Heart left ventricle (tissue), 13 donors: ENCODE measurements around the gene SIM2.

Experiments used
- POLR2A ChIP-seq, 2 donors: fragments of 450-650 bp; IDR thresholded peaks; one replicate each; pipeline ENCODE4 v1.6.1; 2017; ENCODE audit warnings: antibody characterized with exemption in 2 of 2, mild to moderate bottlenecking in 2 of 2, moderate library complexity in 2 of 2
- TF ChIP-seq, protein P1 (sequence below), 12 donors: fragments of 200-600 bp; sonication (generic) in 4 of 12; IDR thresholded peaks; one replicate each; pipeline versions ENCODE4 v1.5.0 to v1.8.0; 2018 to 2022; ENCODE audit warnings: antibody characterized with exemption in 12 of 12, mild to moderate bottlenecking in 5 of 12
- donor health status: ischemic (EF 13 %, LVEDD 7.1; RV severe dilation, severe dysfunction).
- donor health status: DM: no; HTN: yes; CAD: no.
- donor health status: DM: no; HTN: no; CAD: no.
- donor health status: ischemic (EF 25% LVEDD 6.9; RV normal size, moderate dysfunction).
- donor health status: ischemic (EF 25% LVEDD 5.7; RV mildly dilated, moderate dysfunction).
- donor health status: ischemic (EF 35%, LVEDD 5.7; RV mildly dilated, moderate dysfunction).
- donor health status: nonischemic (EF 11% LVEDD 7.7; RV severe dilation, severe dysfunction).
- donor health status: DM: yes; HTN: yes; CAD: no.
- donor health status: PGD.
- donor health status: ischemic (EF 29% LVEDD 5.4; RV normal size, mild dysfunction).
- donor health status: nonischemic (EF 23%, LVEDD 6.1; RV moderate dilation, normal function).

DNA sequence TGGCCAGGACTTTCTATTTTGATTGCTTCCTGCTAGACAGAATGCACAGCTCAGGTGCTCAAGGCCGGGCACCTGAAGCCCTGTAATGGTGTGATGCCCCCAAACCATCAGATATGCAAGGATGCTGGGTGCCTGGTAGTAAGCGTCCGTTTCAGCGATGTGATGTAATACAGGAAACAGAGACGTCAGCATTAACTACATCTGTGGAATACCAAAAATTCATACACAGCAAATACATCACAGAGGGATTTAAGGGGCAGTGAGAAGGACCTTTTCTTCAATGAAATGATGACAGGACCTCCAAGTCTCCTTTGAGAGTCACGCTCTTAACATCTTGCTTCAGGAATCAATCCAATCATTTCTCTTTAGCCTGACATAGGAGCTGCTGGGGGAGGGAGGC, 64.4 kb downstream of the SIM2 start:
- TF ChIP-seq, protein P1, sequence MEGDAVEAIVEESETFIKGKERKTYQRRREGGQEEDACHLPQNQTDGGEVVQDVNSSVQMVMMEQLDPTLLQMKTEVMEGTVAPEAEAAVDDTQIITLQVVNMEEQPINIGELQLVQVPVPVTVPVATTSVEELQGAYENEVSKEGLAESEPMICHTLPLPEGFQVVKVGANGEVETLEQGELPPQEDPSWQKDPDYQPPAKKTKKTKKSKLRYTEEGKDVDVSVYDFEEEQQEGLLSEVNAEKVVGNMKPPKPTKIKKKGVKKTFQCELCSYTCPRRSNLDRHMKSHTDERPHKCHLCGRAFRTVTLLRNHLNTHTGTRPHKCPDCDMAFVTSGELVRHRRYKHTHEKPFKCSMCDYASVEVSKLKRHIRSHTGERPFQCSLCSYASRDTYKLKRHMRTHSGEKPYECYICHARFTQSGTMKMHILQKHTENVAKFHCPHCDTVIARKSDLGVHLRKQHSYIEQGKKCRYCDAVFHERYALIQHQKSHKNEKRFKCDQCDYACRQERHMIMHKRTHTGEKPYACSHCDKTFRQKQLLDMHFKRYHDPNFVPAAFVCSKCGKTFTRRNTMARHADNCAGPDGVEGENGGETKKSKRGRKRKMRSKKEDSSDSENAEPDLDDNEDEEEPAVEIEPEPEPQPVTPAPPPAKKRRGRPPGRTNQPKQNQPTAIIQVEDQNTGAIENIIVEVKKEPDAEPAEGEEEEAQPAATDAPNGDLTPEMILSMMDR (IDR thresholded peaks at IDR 0.05) = no peak
- no peak for TF ChIP-seq POLR2A (IDR thresholded peaks at IDR 0.05)
